Right lobe of liver (tissue), 4 donors: ENCODE data around the gene EDA.

Experiments used
- POLR2A ChIP-seq: fragments of 450-650 bp; IDR thresholded peaks from one replicate; pipeline ENCODE4 v1.6.1; 2017; ENCODE audit warnings: antibody characterized with exemption, mild to moderate bottlenecking
- TF ChIP-seq, protein P1 (sequence below), 4 donors: fragments of 200-600 bp in 3 of 4; fragments of 450-650 bp in 1 of 4; IDR thresholded peaks; one replicate each; pipeline versions ENCODE4 v1.5.1 to v1.8.0; 2016 to 2022; ENCODE audit warnings: antibody characterized with exemption in 4 of 4, mild to moderate bottlenecking in 2 of 4
- donor health status: DM: no; HTN: no; CAD: no.
- donor health status: DM: no; HTN: no; CAD: no.
- donor health status: DM: no; HTN: yes; CAD: no.

DNA sequence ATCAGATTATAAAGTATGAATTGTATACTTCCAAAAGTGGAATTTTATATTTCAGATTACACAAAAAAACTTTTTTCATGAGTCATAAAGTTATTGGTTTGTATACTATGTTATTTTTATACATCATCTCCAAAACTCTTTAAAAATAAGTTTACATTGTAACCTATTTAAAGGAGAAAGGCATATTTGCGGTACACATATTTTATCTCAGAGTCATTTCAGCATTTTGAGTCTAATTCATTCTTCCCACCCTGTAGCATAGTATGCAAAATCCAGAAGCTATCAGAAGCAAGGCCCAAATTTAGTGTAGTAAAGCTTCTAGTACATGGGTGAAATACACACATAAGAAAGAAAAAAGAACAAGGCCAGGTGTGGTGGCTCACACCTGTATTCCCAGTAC lies 353.5 kb downstream of the EDA start:
- no peak for TF ChIP-seq POLR2A
- TF ChIP-seq, protein P1, sequence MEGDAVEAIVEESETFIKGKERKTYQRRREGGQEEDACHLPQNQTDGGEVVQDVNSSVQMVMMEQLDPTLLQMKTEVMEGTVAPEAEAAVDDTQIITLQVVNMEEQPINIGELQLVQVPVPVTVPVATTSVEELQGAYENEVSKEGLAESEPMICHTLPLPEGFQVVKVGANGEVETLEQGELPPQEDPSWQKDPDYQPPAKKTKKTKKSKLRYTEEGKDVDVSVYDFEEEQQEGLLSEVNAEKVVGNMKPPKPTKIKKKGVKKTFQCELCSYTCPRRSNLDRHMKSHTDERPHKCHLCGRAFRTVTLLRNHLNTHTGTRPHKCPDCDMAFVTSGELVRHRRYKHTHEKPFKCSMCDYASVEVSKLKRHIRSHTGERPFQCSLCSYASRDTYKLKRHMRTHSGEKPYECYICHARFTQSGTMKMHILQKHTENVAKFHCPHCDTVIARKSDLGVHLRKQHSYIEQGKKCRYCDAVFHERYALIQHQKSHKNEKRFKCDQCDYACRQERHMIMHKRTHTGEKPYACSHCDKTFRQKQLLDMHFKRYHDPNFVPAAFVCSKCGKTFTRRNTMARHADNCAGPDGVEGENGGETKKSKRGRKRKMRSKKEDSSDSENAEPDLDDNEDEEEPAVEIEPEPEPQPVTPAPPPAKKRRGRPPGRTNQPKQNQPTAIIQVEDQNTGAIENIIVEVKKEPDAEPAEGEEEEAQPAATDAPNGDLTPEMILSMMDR (IDR thresholded peaks at IDR 0.05) = no peak
